SK-N-MC (cell line): ENCODE measurements around the gene P3H3.

Experiments
- EZH2 ChIP-seq: fragments of 200-600 bp; sonication (generic); IDR thresholded peaks from one replicate; pipeline ENCODE4 v1.6.1; 2017; ENCODE audit warnings: antibody characterized with exemption
- POLR2AphosphoS5 ChIP-seq: IDR thresholded peaks from 2 replicates; pipeline ENCODE4 v1.6.1; 2012; ENCODE audit warnings: mild to moderate bottlenecking, low read depth, low read length, borderline replicate concordance

- TF ChIP-seq EZH2: no peak
- 0 out of 2 replicates have a peak, but pooled peaks have one; percentile 18 for TF ChIP-seq POLR2AphosphoS5
Measured at GRCh38 chr12:6829536-6830220, 1.5 kb downstream of the P3H3 start.
